GM19238 (cell line): ENCODE measurements around the gene FAM110D.

ENCODE experiments used
- DNase-seq: peaks from one replicate; pipeline ENCODE4 v3.0.0; 2011; ENCODE audit warnings: low spot score; ENCODE audit not compliant: insufficient read length

The FAM110D gene

GRCh38 chr1:26158908-26159742 lies at the start of gene FAM110D:
FAM110D (plus strand) TSS chr1:26159079; CDS start chr1:26161292, 2,213 bp downstream.
- no peak for DNase-seq

GRCh38 chr1:26109229-26110164 lies 49.4 kb upstream of the FAM110D start:
- no peak for DNase-seq

GRCh38 chr1:26110731-26111529 lies 47.9 kb upstream of the FAM110D start:
- DNase-seq: peak; percentile 79

DNA sequence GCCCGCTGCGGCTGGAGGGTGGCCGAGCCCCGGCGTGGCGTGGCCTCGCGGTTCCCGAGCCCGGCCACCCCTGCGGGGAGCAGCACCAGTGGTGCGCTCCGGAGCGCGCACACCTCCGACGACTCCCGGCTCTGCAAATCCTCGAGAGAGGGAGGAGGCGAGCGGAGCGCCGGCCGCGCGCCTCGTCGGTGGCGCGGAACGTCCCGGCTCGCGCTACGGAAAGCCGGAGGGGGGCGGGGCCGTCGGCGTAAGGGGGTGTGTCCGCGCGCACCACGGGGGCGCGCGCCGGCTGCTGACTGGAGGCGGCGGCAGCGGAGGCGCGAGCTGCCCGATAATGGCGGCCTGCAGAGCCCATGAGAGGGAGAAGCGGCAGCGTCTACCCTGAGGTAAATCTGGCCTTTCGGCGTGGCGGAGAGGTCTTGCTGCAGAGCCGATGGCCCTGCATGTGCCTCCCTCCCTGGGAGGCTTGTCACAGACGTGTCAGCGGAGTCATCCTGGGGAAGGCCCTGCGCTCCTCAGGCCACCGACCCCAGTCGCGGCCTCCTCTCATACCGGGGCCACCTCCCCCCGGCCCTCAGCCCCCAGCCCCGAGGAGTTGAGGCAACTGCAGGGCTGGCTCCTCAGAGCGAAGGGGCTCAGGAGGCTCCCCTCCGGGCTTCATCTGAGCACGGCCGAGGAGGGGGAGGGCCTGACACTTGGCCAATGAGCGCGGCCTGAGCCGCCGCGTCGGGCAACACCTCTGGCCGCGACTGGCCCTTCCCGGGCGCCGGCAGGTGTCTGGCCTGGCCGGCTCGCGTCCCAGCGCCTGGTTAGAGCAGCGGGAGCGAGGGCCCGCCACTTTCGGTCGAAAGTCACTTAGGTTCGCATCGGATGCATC lies 47.1 kb upstream of the FAM110D start, which contains the start of gene PDIK1L:
PDIK1L (plus strand) TSS at position 295 of the 877 bp plus-strand sequence. CDS start 2,485 bp downstream, outside the sequence.
- DNase-seq: peak; percentile 88

DNA sequence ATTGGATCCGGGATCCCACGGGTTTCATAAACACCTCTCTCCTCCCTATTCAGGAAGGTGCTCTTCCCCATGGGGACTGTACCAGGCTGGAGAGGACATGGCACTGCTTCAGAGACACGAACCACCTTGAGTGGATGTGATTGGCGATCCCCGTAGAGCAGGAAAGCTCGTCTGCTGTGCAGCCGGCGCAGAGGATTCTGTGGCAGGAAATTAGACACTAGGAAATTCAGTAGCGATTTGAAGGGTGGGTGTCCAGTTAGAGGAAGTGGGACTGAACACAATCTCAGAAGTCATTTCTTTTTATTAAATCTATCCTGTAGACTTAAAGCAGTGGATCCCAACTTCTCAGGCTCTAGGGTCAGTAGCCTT lies 46.5 kb upstream of the FAM110D start:
- peak; percentile 15 for DNase-seq

DNA sequence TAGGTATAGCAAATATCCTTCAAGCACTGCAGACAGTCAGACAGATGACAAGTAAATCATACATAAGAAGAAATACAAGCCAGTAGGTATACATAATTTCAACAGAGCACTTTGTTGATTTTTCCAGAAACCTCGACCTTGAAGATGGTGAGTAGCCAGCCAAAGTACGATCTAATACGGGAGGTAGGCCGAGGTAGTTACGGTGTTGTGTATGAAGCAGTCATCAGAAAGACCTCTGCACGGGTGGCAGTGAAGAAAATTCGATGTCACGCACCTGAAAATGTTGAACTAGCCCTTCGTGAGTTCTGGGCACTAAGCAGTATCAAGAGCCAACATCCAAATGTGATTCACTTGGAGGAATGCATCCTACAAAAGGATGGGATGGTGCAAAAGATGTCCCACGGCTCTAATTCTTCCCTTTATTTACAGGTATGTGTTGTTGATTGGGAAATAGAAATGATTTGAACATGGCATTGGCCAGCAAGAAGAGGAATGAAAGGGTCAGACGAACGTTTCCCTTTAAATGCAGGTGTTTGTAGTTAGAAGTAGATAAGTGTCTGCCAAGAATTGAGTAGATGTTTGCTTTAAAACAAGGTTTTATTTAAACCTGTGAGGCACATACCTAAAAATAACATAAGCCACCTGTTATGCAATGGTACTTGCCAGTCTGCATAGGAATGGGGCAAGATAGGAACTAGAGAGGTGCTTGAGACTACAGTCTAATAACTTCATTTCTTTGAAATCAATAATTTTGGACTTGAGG lies 44.5 kb upstream of the FAM110D start:
- DNase-seq: no peak

- DNase-seq: peak; percentile 19
Measured at GRCh38 chr1:26119892-26120608, 38.8 kb upstream of the FAM110D start.

- no peak for DNase-seq
Measured at GRCh38 chr1:26121854-26122773, 36.8 kb upstream of the FAM110D start.

GRCh38 chr1:26122988-26123973 lies 35.6 kb upstream of the FAM110D start:
- DNase-seq: no peak

DNA sequence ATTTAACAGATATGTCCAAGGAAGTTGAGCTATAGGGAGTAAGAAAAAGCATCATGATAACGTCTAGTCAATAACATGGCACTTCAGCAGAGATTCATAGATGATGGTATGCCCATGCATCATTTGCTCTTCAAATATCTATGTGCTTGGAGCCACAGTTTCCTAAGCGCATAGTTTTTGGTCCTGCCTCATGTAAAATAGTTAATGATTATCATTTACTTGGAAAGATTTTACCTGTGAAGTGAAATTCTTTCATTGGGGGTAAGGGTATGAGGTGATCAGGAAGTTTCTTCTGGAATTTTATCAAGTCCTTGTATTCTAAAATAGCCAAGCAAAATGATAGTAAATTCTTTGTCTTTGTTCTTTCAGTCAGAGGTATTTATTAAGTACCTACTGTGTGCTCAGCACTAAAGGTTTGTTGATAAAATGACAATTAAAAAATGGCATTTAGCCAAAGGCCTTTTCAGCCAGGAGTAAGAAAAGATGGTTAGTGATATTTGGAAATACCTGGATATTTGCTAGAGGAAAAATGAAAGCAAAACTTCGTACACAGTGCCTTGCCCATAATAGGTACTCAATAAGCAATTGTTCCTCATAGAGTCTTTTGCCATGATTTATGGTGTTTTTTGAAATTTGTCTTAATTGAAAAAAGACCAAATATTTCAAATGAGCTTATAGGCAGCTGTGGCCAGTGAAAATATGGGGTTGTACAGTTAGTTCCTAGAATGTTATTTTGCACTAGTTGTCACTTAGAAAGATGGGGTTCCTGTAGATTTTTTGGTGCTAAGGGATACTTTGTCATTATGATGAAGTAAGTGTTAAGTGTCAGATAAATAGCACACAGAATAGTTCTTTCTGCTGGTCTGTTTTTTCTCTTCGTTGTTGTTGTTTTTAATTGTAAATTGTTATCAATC lies 34.2 kb upstream of the FAM110D start:
- no peak for DNase-seq

DNA sequence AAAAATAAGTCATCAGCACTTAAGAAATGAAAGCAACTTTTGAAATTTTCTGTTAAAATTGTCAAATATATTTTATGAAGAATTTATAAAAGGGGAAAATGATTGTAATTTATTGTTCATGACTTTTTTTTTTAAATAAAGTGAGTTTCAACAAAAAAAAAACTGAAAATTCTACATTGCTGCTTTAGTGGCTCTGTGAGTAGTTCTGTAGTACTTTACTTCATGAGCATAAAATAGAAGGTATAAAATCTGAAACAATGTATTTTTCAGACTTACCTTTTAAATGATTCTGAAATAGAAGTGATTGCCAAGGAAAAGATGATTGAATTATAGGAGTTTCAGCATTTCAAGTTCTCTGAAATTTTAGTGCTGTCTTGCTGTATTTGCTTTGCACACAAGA lies 33.5 kb upstream of the FAM110D start:
- no peak for DNase-seq

DNA sequence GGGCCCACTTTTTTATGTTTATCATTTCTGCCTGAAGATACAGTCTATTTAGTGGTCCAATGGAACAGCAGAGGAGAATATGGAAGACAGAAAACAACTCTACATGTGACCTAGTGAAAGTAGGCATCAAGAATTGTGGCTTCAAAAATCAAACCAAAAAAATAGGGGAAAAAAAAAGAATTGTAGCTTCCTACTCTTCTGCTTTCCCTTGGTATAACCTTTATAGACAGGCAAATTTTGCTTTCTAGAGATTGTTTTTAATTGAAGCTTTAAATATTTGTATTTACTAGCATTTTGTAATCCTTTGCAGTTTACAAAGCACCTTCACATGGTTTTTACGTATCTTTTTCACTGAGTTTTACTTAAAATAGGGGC lies 32.9 kb upstream of the FAM110D start:
- no peak for DNase-seq

DNA sequence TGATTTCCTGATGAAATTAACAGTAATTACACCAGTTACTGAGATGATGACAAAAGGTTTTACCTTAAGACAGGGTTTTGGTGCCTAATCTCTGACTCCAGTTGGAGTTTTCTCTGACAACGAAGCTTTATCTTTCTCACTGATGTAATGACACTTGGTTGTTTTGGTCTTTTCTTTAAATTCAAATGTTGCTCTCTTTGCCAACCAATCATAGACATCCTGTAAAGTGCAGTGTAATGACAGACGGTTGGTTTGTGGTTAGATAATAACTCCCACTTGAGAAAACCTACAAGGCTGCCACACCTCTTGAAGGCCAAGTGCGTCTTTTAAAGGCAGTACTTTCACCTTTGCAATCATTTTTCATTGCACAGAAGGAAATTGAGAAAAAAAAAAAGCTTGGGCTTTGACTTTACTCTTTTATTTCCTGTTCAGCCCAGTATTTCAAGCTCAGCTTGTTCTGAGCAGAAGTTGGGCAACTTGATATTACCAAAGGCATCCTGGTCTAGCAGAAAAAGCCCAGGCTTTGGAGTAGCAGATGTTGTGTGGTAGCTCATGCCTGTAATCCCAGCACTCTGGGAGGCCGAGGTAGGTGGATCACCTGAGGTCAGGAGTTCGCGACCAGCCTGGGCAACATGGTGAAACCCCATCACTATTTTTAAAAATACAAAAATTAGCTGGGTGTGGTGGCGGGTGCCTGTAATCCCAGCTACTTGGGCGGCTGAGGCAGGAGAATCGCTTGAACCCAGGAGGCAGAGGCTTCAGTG lies 32.4 kb upstream of the FAM110D start:
- DNase-seq: no peak

GRCh38 chr1:26127235-26128163 lies 31.4 kb upstream of the FAM110D start:
- no peak for DNase-seq
